ENCODE data around the gene SLC45A1. TPM values are rescaled to one million over a fixed set of nuclear protein-coding genes. Genes with fewer than 3 reads are reported as not detected.

Gene SLC45A1
- total RNA-seq, 2 donors from 2014 or later, result 4.3 to 5.2 TPM

- 83% methylated on average over 4 of the region's 4 CpGs for WGBS
- intact Hi-C loops (cut with DNase I), result no loop called here
Measured at GRCh38 chr1:8297245-8297644, 20.7 kb upstream of the SLC45A1 start.

DNA sequence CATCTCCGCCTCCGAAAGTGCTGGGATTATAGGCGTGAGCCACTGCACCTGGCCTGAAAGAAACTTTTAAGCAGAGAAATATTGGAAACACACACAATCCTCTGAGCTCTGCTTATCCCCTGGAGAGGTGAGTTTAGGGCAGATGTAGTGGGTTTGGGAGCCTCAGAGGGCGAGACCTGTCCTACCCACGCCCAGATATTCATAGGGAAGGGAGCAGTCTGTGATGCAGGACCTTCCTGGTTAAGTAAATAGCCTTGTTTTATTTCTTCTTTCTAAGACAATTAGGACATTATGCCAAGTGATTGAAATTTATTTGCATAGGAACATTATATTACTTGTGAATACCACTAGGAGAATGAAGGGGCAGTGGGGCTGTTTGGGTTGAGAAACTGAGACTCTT is 18.0 kb upstream of the SLC45A1 start:
- Histone ChIP-seq H3K4me3 (no peak overlapping the region), H3K27me3 (replicated peaks; ENCODE audit: insufficient read depth) (no peaks in the 10 kb centered on the region), H3K4me1 (replicated peaks) (no peaks in the 10 kb centered on the region), H3K36me3 (no peaks in the 10 kb centered on the region), H3K9me3 (no peaks in the 10 kb centered on the region), H3K27ac (no peak overlapping the region)
- intact Hi-C loops (cut with DNase I), result no loop called here
- DNase-seq (ENCODE audit: low spot score), result no peak
- 92% methylated on average over 5 of the region's 5 CpGs for WGBS
- TF ChIP-seq CTCF (IDR thresholded peaks at IDR 0.05) (no peak), POLR2AphosphoS5 (IDR thresholded peaks at IDR 0.05) (no peak), POLR2A (IDR thresholded peaks at IDR 0.05) (no peak)

More at GRCh38 chr1:8297245-8297644, 20.7 kb upstream of the SLC45A1 start:
- no peaks in the 10 kb centered on the region for H3K27me3 ChIP-seq (replicated peaks; ENCODE audit: insufficient read depth)
- TF ChIP-seq POLR2A (IDR thresholded peaks at IDR 0.05) (no peak), POLR2AphosphoS5 (IDR thresholded peaks at IDR 0.05) (no peak), CTCF (IDR thresholded peaks at IDR 0.05) (no peak)
- no peak overlapping the region for H3K27ac ChIP-seq
- no peaks in the 10 kb centered on the region for H3K4me1 ChIP-seq (replicated peaks)
- DNase-seq (ENCODE audit: low spot score), result no peak
- H3K36me3 ChIP-seq, result no peaks in the 10 kb centered on the region
- no peaks in the 10 kb centered on the region for H3K9me3 ChIP-seq
- H3K4me3 ChIP-seq, result no peak overlapping the region

GRCh38 chr1:8302081-8302956 is 15.6 kb upstream of the SLC45A1 start:
- TF ChIP-seq POLR2AphosphoS5 (IDR thresholded peaks at IDR 0.05) (no peak), POLR2A (IDR thresholded peaks at IDR 0.05) (no peak), CTCF (IDR thresholded peaks at IDR 0.05) (no peak)
- H3K36me3 ChIP-seq, result no peaks in the 10 kb centered on the region
- intact Hi-C loops (cut with DNase I), result no loop called here
- no peaks in the 10 kb centered on the region for H3K9me3 ChIP-seq
- no peak overlapping the region for H3K4me3 ChIP-seq
- no peak overlapping the region for H3K27ac ChIP-seq
- H3K27me3 ChIP-seq (replicated peaks; ENCODE audit: insufficient read depth), result no peaks in the 10 kb centered on the region
- DNase-seq (ENCODE audit: low spot score), result no peak
- H3K4me1 ChIP-seq (replicated peaks), result no peaks in the 10 kb centered on the region
- 77% methylated on average over 22 of the region's 22 CpGs for WGBS

DNA sequence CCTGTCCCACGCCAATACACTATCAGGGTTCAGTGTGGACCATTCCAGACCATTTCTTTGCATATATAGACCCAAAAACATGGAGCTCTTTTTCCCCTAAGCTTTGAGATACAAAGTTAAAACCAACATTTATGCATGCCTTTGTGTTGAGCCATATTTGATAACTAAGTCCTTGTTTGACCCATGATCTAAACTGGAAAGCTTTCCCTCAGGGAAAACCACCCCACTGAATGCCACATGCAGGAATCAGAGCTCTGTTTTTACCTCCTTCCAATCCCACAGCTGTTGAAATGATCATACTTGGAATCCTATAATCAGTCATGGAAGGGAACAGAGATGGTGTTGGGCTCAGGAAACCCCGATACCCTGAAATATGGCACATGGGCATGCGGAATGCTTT is 14.8 kb upstream of the SLC45A1 start:
- H3K27ac ChIP-seq, result no peak overlapping the region
- DNase-seq (ENCODE audit: low spot score), result no peak
- TF ChIP-seq POLR2A (IDR thresholded peaks at IDR 0.05) (no peak), CTCF (IDR thresholded peaks at IDR 0.05) (no peak), POLR2AphosphoS5 (IDR thresholded peaks at IDR 0.05) (no peak)
- no peaks in the 10 kb centered on the region for H3K4me1 ChIP-seq (replicated peaks)
- WGBS, result 97% methylated on average over 3 of the region's 3 CpGs
- intact Hi-C loops (cut with DNase I), result no loop called here
- H3K36me3 ChIP-seq, result no peaks in the 10 kb centered on the region
- H3K27me3 ChIP-seq (replicated peaks; ENCODE audit: insufficient read depth), result no peaks in the 10 kb centered on the region
- H3K4me3 ChIP-seq, result no peak overlapping the region
- H3K9me3 ChIP-seq, result no peaks in the 10 kb centered on the region

DNA sequence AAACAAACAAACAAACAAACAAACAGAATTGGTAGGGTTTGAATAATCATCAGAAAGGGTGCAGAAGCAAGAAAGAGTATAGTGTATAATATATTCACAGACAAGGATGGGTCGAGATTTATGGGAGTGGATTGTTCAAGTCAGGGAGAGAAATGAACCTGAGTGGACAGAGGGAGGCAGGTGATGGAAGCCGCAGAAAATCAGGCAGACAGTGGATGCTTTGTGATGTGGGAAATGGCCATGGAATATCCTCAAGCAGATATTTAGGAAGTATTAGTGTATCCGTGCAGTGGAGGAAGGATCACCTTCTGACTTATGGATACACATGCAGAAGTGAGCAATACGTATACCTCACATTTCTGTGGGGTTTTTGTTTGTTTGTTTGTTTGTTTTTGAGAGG is 14.0 kb upstream of the SLC45A1 start:
- Histone ChIP-seq H3K27ac (no peak overlapping the region), H3K27me3 (replicated peaks; ENCODE audit: insufficient read depth) (no peaks in the 10 kb centered on the region), H3K4me3 (no peak overlapping the region), H3K36me3 (no peaks in the 10 kb centered on the region), H3K4me1 (replicated peaks) (no peaks in the 10 kb centered on the region), H3K9me3 (no peaks in the 10 kb centered on the region)
- intact Hi-C loops (cut with DNase I), result no loop called here
- TF ChIP-seq POLR2AphosphoS5 (IDR thresholded peaks at IDR 0.05) (no peak), POLR2A (IDR thresholded peaks at IDR 0.05) (no peak), CTCF (IDR thresholded peaks at IDR 0.05) (no peak)
- 94% methylated on average over 4 of the region's 4 CpGs for WGBS
- DNase-seq (ENCODE audit: low spot score), result no peak

All from prostate gland (tissue), 2 donors.